Gastrocnemius medialis (tissue), 4 donors: Measurements from ENCODE around the gene ZNF584. TPM values are rescaled to one million over a fixed set of nuclear protein-coding genes. Genes with fewer than 3 reads are reported as not detected.

Experiments
- ATAC-seq, 2 donors: fragments of 150-250 bp; one replicate each; pipeline ENCODE4 v1.9.1; 2016
- DNase-seq, 2 donors: peaks; one replicate each; pipeline ENCODE4 v3.0.0-alpha.2; 2019
- H3K27ac ChIP-seq, 4 donors: fragments of 200-600 bp; sonication (generic); 1 replicate in 1 of 4; 2 replicates in 3 of 4; pipeline ENCODE4 v1.5.1; 2016 to 2018; ENCODE audit warnings: mild to moderate bottlenecking in 2 of 4, moderate library complexity in 1 of 4
- H3K27me3 ChIP-seq, 3 donors: fragments of 200-600 bp; sonication (generic) in 2 of 3; 1 replicate in 1 of 3; 2 replicates in 2 of 3; pipeline versions ENCODE4 v1.5.1 to v1.6.0; 2016 to 2019; ENCODE audit warnings: mild to moderate bottlenecking in 1 of 3, moderate library complexity in 1 of 3
- H3K36me3 ChIP-seq, 2 donors: fragments of 200-600 bp; sonication (generic) in 1 of 2; one replicate each; pipeline ENCODE4 v1.5.1; 2017 to 2018
- H3K4me1 ChIP-seq, 2 donors: fragments of 200-600 bp; sonication (generic) in 1 of 2; one replicate each; pipeline ENCODE4 v1.5.1; 2016 to 2017; ENCODE audit warnings: mild to moderate bottlenecking in 2 of 2
- H3K4me3 ChIP-seq, 4 donors: fragments of 200-600 bp; sonication (generic) in 3 of 4; 1 replicate in 1 of 4; 2 replicates in 3 of 4; pipeline ENCODE4 v1.5.1; 2016 to 2019; ENCODE audit warnings: mild to moderate bottlenecking in 2 of 4
- H3K9me3 ChIP-seq, 3 donors: fragments of 200-600 bp; sonication (generic) in 2 of 3; 1 replicate in 1 of 3; 2 replicates in 2 of 3; pipeline ENCODE4 v1.5.1; 2016 to 2019
- POLR2A ChIP-seq, 2 donors: fragments of 450-650 bp; IDR thresholded peaks; one replicate each; pipeline ENCODE4 v1.6.1; 2017; ENCODE audit warnings: antibody characterized with exemption in 2 of 2, mild to moderate bottlenecking in 2 of 2, moderate library complexity in 2 of 2
- in situ Hi-C, 4 donors: fragments of 200-750 bp; cut with MboI; loops; one replicate each; pipeline versions ENCODE4 v1.15.0 to v1.8.0; 2017; ENCODE audit warnings: low sequenced_read_pairs in 4 of 4
- intact Hi-C: fragments of 100-400 bp; cut with DNase I; formaldehyde crosslinking; loops from one replicate; pipeline ENCODE4 v1.15.1; 2023; ENCODE audit warnings: low total_unique reads
- total RNA-seq, 4 donors: library from RNA; depleted of rRNA; stranded (reverse); fragments of >200 nt; gene quantifications; one replicate each; pipeline versions ENCODE4 v1.1.0 to v1.2.3, GENCODE V29; 2016
- TF ChIP-seq, protein P1 (sequence below), 5 experiments: fragments of 450-650 bp in 3 of 5; fragments of 200-600 bp in 2 of 5; sonication (generic) in 2 of 5; IDR thresholded peaks in 4 of 5; conservative IDR thresholded peaks in 1 of 5; 1 replicate in 4 of 5; 2 replicates in 1 of 5; pipeline ENCODE4 v1.5.1; 2016 to 2019; ENCODE audit warnings: antibody characterized with exemption in 5 of 5, mild to moderate bottlenecking in 3 of 5, moderate library complexity in 3 of 5

ZNF584 gene
- total RNA-seq, 4 donors from 2014 or later: 8.5 to 21.4 (median 10.2) TPM

DNA sequence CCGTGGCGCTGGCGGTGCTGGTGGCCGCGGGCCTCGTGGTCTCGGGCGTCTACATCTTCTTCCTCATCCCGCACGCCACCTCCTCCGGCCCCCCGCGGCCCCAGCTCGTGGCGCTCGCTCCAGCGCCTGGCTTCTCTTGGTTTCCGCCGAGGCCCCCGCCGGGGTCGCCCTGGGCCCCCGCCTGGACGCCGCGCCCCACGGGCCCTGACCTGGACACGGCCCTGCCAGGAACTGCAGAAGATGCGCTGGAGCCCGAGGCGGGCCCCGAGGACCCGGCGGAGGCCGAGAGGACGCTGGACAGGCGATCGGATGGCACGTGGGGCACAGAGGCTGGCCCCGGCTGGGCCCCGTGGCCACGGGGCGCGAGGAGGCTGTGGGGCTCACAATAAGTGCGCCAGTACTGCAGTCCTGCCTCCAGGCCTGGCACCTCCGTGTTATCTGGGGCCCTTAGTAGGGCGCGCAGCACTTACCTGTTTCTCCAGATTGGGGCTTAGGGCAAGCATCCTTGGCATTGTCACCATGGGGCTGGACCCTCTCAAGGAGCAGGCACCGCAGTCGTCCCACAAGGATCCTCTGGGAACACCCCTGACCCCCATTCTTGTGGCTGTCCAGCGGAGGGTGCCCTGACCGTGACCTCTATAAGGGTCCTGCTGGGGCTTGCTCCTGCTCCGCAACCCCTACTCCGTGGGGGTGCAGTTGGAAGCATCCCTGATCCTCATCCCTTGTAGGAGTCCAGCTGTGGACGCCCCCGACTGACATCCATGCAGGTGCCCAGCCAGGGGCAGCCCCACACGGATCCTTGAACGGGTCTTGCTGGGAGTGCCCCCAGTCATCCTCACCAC is 11.5 kb upstream of the ZNF584 start:
- no peak for TF ChIP-seq POLR2A (IDR thresholded peaks at IDR 0.05)
- TF ChIP-seq, protein P1, sequence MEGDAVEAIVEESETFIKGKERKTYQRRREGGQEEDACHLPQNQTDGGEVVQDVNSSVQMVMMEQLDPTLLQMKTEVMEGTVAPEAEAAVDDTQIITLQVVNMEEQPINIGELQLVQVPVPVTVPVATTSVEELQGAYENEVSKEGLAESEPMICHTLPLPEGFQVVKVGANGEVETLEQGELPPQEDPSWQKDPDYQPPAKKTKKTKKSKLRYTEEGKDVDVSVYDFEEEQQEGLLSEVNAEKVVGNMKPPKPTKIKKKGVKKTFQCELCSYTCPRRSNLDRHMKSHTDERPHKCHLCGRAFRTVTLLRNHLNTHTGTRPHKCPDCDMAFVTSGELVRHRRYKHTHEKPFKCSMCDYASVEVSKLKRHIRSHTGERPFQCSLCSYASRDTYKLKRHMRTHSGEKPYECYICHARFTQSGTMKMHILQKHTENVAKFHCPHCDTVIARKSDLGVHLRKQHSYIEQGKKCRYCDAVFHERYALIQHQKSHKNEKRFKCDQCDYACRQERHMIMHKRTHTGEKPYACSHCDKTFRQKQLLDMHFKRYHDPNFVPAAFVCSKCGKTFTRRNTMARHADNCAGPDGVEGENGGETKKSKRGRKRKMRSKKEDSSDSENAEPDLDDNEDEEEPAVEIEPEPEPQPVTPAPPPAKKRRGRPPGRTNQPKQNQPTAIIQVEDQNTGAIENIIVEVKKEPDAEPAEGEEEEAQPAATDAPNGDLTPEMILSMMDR (IDR thresholded peaks at IDR 0.05 in 4 of 5, conservative IDR thresholded peaks at IDR 0.05 in 1 of 5): no peak
- no peaks in the 10 kb centered on the region for H3K9me3 ChIP-seq
- in situ Hi-C loops: no loop called here
- H3K27me3 ChIP-seq: peaks cover 18 to 25% (median 19%) of the 10 kb centered on the region in 3 donors
- H3K27ac ChIP-seq: no peak overlapping the region
- H3K4me3 ChIP-seq: no peak overlapping the region
- peaks cover 8 to 15% of the 10 kb centered on the region in 2 donors for H3K4me1 ChIP-seq
- no peak for DNase-seq
- intact Hi-C loops: no loop called here
- H3K36me3 ChIP-seq: peaks cover 0 to 29% of the 10 kb centered on the region in 2 donors
- ATAC-seq: no peak

DNA sequence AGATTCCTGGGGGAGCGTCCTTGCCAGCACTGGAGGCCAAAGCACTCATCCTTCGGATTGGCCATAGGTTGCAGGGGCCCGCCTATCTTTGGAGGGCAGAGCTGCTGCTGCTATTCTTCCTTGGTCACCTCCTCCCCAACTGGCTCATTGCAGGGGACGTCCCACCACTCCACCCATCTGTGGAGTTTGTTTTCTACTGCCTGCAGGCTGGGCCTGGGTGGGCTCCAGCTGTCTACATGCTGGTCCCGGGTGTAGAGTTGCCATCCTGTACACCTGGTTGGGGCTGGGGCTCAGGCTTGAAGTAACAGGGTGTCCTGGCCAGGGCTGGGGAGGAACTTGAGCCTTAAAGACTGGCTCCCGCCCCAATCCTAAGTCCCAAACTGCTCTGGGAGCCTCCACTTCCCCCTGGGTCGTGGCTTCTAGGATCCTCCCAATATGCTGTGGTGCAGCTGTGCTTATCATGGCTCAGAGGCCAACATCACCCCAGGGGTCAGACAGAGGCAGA is 10.9 kb upstream of the ZNF584 start:
- intact Hi-C loops: no loop called here
- no peak for DNase-seq
- ATAC-seq: no peak
- no peak overlapping the region for H3K27ac ChIP-seq
- H3K9me3 ChIP-seq: no peaks in the 10 kb centered on the region
- H3K4me3 ChIP-seq: no peak overlapping the region
- peaks cover 18 to 25% (median 19%) of the 10 kb centered on the region in 3 donors for H3K27me3 ChIP-seq
- in situ Hi-C loops: no loop called here
- TF ChIP-seq POLR2A (IDR thresholded peaks at IDR 0.05): no peak
- TF ChIP-seq, protein P1 (IDR thresholded peaks at IDR 0.05 in 4 of 5, conservative IDR thresholded peaks at IDR 0.05 in 1 of 5): no peak
- H3K4me1 ChIP-seq: peaks cover 8 to 17% of the 10 kb centered on the region in 2 donors
- H3K36me3 ChIP-seq: peaks cover 0 to 25% of the 10 kb centered on the region in 2 donors

DNA sequence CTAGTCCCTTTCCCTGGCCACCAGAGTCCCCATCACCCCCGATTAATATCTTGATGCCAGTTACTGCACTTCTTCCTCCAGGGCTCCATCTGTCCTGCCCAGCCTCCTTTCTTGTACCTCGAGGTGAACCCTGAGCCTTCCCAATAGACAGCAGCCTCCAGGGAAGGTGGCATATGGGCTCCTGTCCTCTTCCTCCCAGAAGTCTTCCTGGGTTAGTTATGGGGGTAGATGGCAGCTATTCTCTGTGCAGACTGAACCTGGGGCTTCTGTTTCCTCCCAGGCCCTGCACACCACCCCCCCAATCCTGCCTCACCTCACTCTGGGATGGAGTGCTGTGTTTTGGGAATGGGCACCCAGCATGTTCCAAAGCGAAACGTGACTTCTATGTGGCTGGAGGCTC is 10.4 kb upstream of the ZNF584 start:
- no peak for TF ChIP-seq POLR2A (IDR thresholded peaks at IDR 0.05)
- TF ChIP-seq, protein P1 (IDR thresholded peaks at IDR 0.05 in 4 of 5, conservative IDR thresholded peaks at IDR 0.05 in 1 of 5): no peak
- in situ Hi-C loops (no loop called here), intact Hi-C loops (no loop called here)
- Histone ChIP-seq H3K27ac (no peak overlapping the region), H3K4me3 (no peak overlapping the region), H3K4me1 (peaks cover 8 to 17% of the 10 kb centered on the region in 2 donors), H3K36me3 (peaks cover 0 to 20% of the 10 kb centered on the region in 2 donors), H3K27me3 (peaks cover 18 to 25% (median 19%) of the 10 kb centered on the region in 3 donors), H3K9me3 (no peaks in the 10 kb centered on the region)
- no peak for ATAC-seq
- DNase-seq: no peak

DNA sequence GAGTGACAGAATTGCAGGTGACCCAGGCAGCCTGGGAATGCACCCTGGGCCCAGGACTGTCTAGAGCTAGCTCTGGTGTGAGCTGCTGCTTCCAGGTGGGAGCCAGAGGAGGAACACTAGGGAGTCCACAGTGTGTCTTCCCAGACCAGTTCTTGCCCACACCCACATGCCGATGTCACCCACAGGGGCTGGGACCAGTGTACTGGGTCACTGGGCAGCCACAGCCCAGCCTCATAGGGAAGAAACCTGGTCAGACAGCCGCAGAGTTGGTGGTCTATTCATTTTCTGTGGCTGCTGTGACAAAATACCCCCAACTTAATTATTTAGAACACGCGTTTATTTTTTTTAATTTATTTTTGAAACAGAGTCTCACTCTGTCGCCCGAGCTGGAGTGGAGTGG is 9.9 kb upstream of the ZNF584 start:
- ATAC-seq: no peak
- H3K27me3 ChIP-seq: peaks cover 18 to 25% (median 19%) of the 10 kb centered on the region in 3 donors
- DNase-seq: no peak
- H3K4me3 ChIP-seq: no peak overlapping the region
- H3K36me3 ChIP-seq: peaks cover 0 to 15% of the 10 kb centered on the region in 2 donors
- H3K4me1 ChIP-seq: peaks cover 8 to 17% of the 10 kb centered on the region in 2 donors
- in situ Hi-C loops (no loop called here), intact Hi-C loops (no loop called here)
- TF ChIP-seq, protein P1 (IDR thresholded peaks at IDR 0.05 in 4 of 5, conservative IDR thresholded peaks at IDR 0.05 in 1 of 5): no peak
- no peak for TF ChIP-seq POLR2A (IDR thresholded peaks at IDR 0.05)
- no peaks in the 10 kb centered on the region for H3K9me3 ChIP-seq
- H3K27ac ChIP-seq: no peak overlapping the region
